ENCODE measurements around the gene AOC3. TPM values are rescaled to one million over a fixed set of nuclear protein-coding genes. Genes with fewer than 3 reads are reported as not detected.
A peak's percentile ranks its signal among the peaks of the same experiment; 100 is the strongest.

Gene AOC3
- total and polyA plus RNA-seq, 2 of the 13 experiments (the other 11 are each of a cell fraction or from before 2014, with no cell fraction given): 8.7 to 51.7 TPM

GRCh38 chr17:42865638-42866094 lies 14.7 kb downstream of the AOC3 start (continued):
- no peak for TF ChIP-seq HES4 (CRISPR knock-in tag; IDR thresholded peaks at IDR 0.05; ENCODE audit: borderline replicate concordance)
- TF ChIP-seq, protein P1, sequence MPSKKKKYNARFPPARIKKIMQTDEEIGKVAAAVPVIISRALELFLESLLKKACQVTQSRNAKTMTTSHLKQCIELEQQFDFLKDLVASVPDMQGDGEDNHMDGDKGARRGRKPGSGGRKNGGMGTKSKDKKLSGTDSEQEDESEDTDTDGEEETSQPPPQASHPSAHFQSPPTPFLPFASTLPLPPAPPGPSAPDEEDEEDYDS (CRISPR knock-in tag; IDR thresholded peaks at IDR 0.05): 0 out of 2 replicates have a peak, but pooled peaks have one; percentile 14
- no peak for TF ChIP-seq ZFP1 (CRISPR knock-in tag; IDR thresholded peaks at IDR 0.05)
- peak; percentile 80 for TF ChIP-seq TARDBP (CRISPR knock-in tag; IDR thresholded peaks at IDR 0.05)
- TF ChIP-seq TFAP4 (IDR thresholded peaks at IDR 0.05; ENCODE audit: borderline replicate concordance, low read depth): peak; percentile 23; the same call in 1 of the 2 replicates
- no peak for TF ChIP-seq E2F1 (CRISPR knock-in tag; IDR thresholded peaks at IDR 0.05)
- TF ChIP-seq RXRB (CRISPR knock-in tag; IDR thresholded peaks at IDR 0.05; ENCODE audit: borderline replicate concordance): peak; percentile 99
- no peak for TF ChIP-seq SP140L (CRISPR knock-in tag; IDR thresholded peaks at IDR 0.05; ENCODE audit: borderline replicate concordance)
- peak; percentile 58; the same call in 1 of the 2 replicates for TF ChIP-seq HOXA3 (CRISPR knock-in tag; IDR thresholded peaks at IDR 0.05)
- no peak for TF ChIP-seq RNF2 (conservative IDR thresholded peaks at IDR 0.05; ENCODE audit: low read depth)
- no peak for TF ChIP-seq FOXJ3 (CRISPR knock-in tag; IDR thresholded peaks at IDR 0.05; ENCODE audit: borderline replicate concordance)
- TF ChIP-seq MYC (CRISPR knock-in tag; IDR thresholded peaks at IDR 0.05; ENCODE audit: borderline replicate concordance): peak; percentile 47; the same call in 1 of the 2 replicates
- no peak for TF ChIP-seq HIC2 (CRISPR knock-in tag; IDR thresholded peaks at IDR 0.05; ENCODE audit: low read depth)
- peak; percentile 53; the same call in 1 of the 2 replicates for TF ChIP-seq ZNF331 (CRISPR knock-in tag; IDR thresholded peaks at IDR 0.05)
- no peak for TF ChIP-seq HNRNPLL (IDR thresholded peaks at IDR 0.05; ENCODE audit: low read depth, low read length, poor library complexity, severe bottlenecking)
- no peak for TF ChIP-seq ZBTB40 (IDR thresholded peaks at IDR 0.05)
- peak; percentile 64; the same call in 1 of the 2 replicates for TF ChIP-seq ZBTB40 (CRISPR knock-in tag; IDR thresholded peaks at IDR 0.05)
- no peak for TF ChIP-seq MLLT10 (CRISPR knock-in tag; IDR thresholded peaks at IDR 0.05)

All from HepG2 (cell line).